ENCODE measurements around the gene FAM118B. TPM values are rescaled to one million over a fixed set of nuclear protein-coding genes. Genes with fewer than 3 reads are reported as not detected.

Gene FAM118B
- total RNA-seq, 4 donors from 2014 or later = 12.1 to 16.1 (median 13.3) TPM

GRCh38 chr11:126257764-126258163, 46.2 kb downstream of the FAM118B start:
- ATAC-seq (ENCODE audit: low FRiP score) = no peak
- no peak for TF ChIP-seq CTCF (IDR thresholded peaks at IDR 0.05)

DNA sequence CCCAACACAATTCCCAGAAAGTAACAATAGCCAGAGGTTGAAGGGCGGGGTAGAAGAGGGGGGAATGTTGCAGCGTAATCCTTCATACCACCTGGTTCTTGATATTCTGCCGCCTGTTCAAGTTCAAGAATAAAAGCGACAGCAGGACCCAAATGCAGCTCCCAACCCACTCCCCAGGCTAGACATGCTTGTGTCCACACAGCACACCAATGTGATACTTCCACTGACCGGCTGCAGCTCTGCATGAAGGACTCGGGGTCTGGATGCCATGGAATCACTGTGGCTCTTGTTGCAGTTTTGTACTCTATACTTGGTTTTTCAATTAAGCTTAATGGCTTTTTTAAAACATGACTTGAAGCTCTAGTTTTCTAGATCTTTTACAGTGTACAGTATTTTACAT, 50.6 kb downstream of the FAM118B start:
- no peak for TF ChIP-seq CTCF (IDR thresholded peaks at IDR 0.05)
- DNase-seq (ENCODE audit: low spot score) (no peak), ATAC-seq (ENCODE audit: low FRiP score) (no peak)

More at GRCh38 chr11:126257764-126258163, 46.2 kb downstream of the FAM118B start:
- no peak for DNase-seq (ENCODE audit: low spot score)

GRCh38 chr11:126263489-126263888, 51.9 kb downstream of the FAM118B start:
- ATAC-seq (ENCODE audit: low FRiP score) = no peak
- DNase-seq (ENCODE audit: low spot score) = no peak
- no peak for TF ChIP-seq CTCF (IDR thresholded peaks at IDR 0.05)

DNA sequence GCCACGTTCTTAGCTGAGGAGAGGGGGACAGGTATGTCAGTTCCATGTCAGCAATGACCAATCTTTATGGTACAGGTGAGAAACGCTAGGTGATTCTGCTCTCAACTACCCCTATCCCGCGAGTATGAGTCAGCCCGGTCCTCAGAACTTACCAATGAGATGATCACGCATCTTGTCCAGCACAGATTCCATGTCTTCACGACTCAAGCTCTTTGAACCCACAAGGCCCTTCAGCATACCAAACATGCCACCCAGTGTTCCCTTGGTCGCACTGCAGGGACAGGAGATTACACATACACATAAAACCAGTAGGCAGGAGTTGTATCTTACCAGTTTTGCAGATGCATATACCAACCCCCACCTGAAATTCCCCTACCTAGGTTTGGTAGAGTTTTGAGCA, 54.2 kb downstream of the FAM118B start:
- no peak for TF ChIP-seq CTCF (IDR thresholded peaks at IDR 0.05)
- DNase-seq (ENCODE audit: low spot score) (no peak), ATAC-seq (ENCODE audit: low FRiP score) (no peak)

DNA sequence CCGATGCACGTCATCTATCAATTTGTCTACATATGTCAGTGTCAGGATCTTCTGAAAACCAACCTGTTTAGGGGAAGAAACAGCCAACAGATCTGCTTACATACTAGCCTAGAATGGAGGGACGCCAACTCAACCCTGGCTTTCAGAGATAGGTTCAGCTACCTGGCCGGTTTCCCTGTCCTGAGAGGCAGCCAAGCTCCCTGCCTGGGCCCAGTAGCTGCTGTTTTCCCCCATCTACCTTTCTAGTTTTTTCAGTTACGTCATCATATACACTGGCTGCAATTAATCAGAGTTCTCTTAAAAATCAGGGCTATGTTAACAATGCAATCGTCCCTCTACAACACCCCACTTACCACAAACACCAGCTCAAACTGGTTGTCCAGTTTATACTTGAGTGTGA, 56.1 kb downstream of the FAM118B start:
- DNase-seq (ENCODE audit: low spot score) = no peak
- no peak for TF ChIP-seq CTCF (IDR thresholded peaks at IDR 0.05)
- ATAC-seq (ENCODE audit: low FRiP score) = no peak

DNA sequence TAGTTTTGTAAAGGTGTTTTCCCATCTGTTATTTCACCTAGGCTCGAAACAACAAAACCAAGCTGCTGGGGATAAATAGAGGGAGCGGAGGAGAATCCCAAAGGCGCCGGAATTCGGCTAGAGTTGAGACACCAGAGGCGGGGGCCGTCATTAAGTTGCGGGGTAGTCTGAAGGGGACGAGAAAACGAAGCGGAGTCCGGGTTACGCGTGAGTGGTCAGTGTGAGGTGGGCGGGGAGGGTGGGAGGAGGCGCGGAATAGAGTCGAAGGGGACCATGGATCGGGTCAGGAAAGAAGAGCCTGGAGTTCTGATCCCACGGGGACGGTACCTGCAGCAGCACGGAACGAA, 56.8 kb downstream of the FAM118B start:
- no peak for TF ChIP-seq CTCF (IDR thresholded peaks at IDR 0.05)
- ATAC-seq (ENCODE audit: low FRiP score) (peak; percentile 57), DNase-seq (ENCODE audit: low spot score) (no peak)

DNA sequence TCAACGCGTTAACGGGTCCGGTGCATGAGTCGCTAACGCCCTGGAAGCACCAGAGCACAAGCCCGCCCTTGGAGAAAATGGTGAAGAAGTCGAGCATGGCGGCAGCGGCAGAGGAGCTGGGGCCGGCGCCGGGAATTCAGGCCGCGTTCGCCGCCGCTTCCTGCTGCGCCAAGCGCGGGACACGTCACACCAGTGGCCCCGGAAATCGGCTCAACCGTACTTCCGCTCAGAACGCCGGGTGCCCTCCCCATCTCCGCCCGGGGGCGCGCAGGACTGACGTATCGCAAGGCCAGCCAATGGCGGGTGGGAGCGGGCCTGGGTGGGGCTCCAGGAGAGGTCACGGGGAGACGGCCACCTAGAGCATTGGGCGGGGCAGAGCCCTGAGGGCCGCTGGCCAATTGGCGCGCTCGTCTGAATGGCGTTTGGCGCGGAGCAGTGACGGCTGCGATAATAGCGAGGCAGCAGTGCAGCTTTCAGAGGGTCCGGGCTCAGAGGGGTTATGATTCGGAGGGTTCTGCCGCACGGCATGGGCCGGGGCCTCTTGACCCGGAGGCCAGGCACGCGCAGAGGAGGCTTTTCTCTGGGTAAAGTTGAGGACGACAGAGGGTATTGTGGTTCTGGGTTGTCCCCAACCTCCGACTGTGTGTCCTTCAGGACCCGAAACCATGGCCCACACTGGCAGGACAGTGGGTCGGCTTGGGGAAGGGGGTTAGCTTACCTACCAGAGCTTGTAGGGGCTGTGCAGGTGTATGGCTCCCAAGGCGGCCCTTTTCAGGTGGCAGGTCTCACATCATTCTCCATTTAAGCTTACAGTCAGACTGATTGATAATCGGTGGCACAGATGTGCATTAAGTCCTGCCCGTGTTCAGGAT, 57.4 kb downstream of the FAM118B start, which contains the start of the genes FOXRED1 and SRPRA:
TSS of gene FOXRED1 (plus strand) at position 447 of the 872 bp plus-strand sequence. CDS start at position 500, 53 bp downstream.
TSS of gene SRPRA (minus strand) at position 188 of the 872 bp plus-strand sequence. CDS start at position 97, 91 bp downstream.
- DNase-seq (ENCODE audit: low spot score) (peak; percentile 95), ATAC-seq (ENCODE audit: low FRiP score) (peak; percentile 99)
- TF ChIP-seq CTCF (IDR thresholded peaks at IDR 0.05) = no peak

Measured in omental fat pad (tissue), 4 donors.